HG02623 (cell line): ENCODE data around the gene GFM1.

ENCODE experiments used
- ATAC-seq: cut with Tn5 transposase; IDR thresholded peaks from one replicate; pipeline ENCODE4 v1.9.1; 2021; ENCODE audit warnings: moderate library complexity; ENCODE audit not compliant: unreplicated experiment

Gene GFM1

GRCh38 chr3:158723991-158724390 is 79.7 kb downstream of the GFM1 start:
- ATAC-seq: no peak

- ATAC-seq: no peak
Observed at GRCh38 chr3:158725348-158726011, 81.2 kb downstream of the GFM1 start.

- ATAC-seq: peak; percentile 69
Observed at GRCh38 chr3:158727206-158728060, 83.1 kb downstream of the GFM1 start.

- no peak for ATAC-seq
Observed at GRCh38 chr3:158728061-158728377, 83.7 kb downstream of the GFM1 start.

- ATAC-seq: no peak
Observed at GRCh38 chr3:158728851-158729250, 84.5 kb downstream of the GFM1 start.

GRCh38 chr3:158731486-158731885 is 87.2 kb downstream of the GFM1 start:
- ATAC-seq: no peak

- ATAC-seq: peak; percentile 70
Observed at GRCh38 chr3:158731938-158732855, 87.9 kb downstream of the GFM1 start, which contains the start of gene RARRES1. Gene RARRES1, minus strand, starts transcription at chr3:158732457. Its CDS starts 42 bp downstream, at chr3:158732415.

GRCh38 chr3:158732856-158733200 is 88.5 kb downstream of the GFM1 start:
- ATAC-seq: no peak

GRCh38 chr3:158733656-158734055 is 89.3 kb downstream of the GFM1 start:
- no peak for ATAC-seq

GRCh38 chr3:158735296-158736033 is 91.1 kb downstream of the GFM1 start:
- no peak for ATAC-seq

GRCh38 chr3:158737410-158737809 is 93.1 kb downstream of the GFM1 start:
- ATAC-seq: no peak

GRCh38 chr3:158737976-158738615 is 93.8 kb downstream of the GFM1 start:
- no peak for ATAC-seq

GRCh38 chr3:158738653-158739052 is 94.3 kb downstream of the GFM1 start:
- no peak for ATAC-seq

- no peak for ATAC-seq
Observed at GRCh38 chr3:158739078-158739477, 94.8 kb downstream of the GFM1 start.

GRCh38 chr3:158739661-158740060 is 95.3 kb downstream of the GFM1 start:
- ATAC-seq: no peak
